HEK293T (cell line): ENCODE measurements around the gene EMSY.

ENCODE experiments used
- CTCF ChIA-PET: fragments of 350-600 bp; formaldehyde crosslinking; extraction: SDS; loops from one replicate; lab custom pipeline; 2021; ENCODE audit warnings: antibody characterized with exemption, inconsistent platforms; lab: Yijun Ruan, JAX
- POLR2A ChIA-PET: fragments of 350-600 bp; formaldehyde crosslinking; extraction: SDS; loops from one replicate; lab custom pipeline; 2020; ENCODE audit warnings: antibody characterized with exemption, inconsistent platforms; lab: Yijun Ruan, JAX
- DNase-seq: peaks from one replicate; pipeline ENCODE4 v3.0.0; 2012; ENCODE audit warnings: mixed read lengths; ENCODE audit errors: extremely low spot score
- ARNT ChIP-seq: fragments of 450-650 bp; IDR thresholded peaks from 2 replicates; pipeline ENCODE4 v1.6.1; 2017; ENCODE audit warnings: mild to moderate bottlenecking
- BHLHE40 ChIP-seq: fragments of 450-650 bp; IDR thresholded peaks from 2 replicates; pipeline ENCODE4 v1.6.1; 2016; ENCODE audit warnings: mild to moderate bottlenecking, moderate library complexity, borderline replicate concordance
- CTBP1 ChIP-seq: fragments of 450-650 bp; IDR thresholded peaks from 2 replicates; pipeline ENCODE4 v1.6.1; 2016; ENCODE audit warnings: borderline replicate concordance
- FOXA1 ChIP-seq: fragments of 450-650 bp; IDR thresholded peaks from 2 replicates; pipeline ENCODE4 v1.6.1; 2016; ENCODE audit warnings: mild to moderate bottlenecking
- FOXK2 ChIP-seq: fragments of 450-650 bp; IDR thresholded peaks from 2 replicates; pipeline ENCODE4 v1.6.1; 2016; ENCODE audit warnings: mild to moderate bottlenecking
- FOXM1 ChIP-seq: fragments of 450-650 bp; IDR thresholded peaks from 2 replicates; pipeline ENCODE4 v1.6.1; 2017; ENCODE audit warnings: mild to moderate bottlenecking, borderline replicate concordance
- HDGF ChIP-seq: fragments of 450-650 bp; IDR thresholded peaks from 2 replicates; pipeline ENCODE4 v1.6.1; 2017; ENCODE audit warnings: antibody characterized with exemption, borderline replicate concordance
- L3MBTL2 ChIP-seq: fragments of 450-650 bp; conservative IDR thresholded peaks from 2 replicates; pipeline ENCODE4 v1.6.1; 2016; ENCODE audit warnings: mild to moderate bottlenecking
- LEF1 ChIP-seq: fragments of 450-650 bp; IDR thresholded peaks from 2 replicates; pipeline ENCODE4 v1.6.1; 2017; ENCODE audit warnings: mild to moderate bottlenecking, borderline replicate concordance
- NFRKB ChIP-seq: fragments of 450-650 bp; IDR thresholded peaks from 2 replicates; pipeline ENCODE4 v1.6.1; 2016; ENCODE audit warnings: mild to moderate bottlenecking, moderate library complexity
- SP1 ChIP-seq: fragments of 450-650 bp; IDR thresholded peaks from 2 replicates; pipeline ENCODE4 v1.6.1; 2017
- SUZ12 ChIP-seq: fragments of 450-650 bp; IDR thresholded peaks from 2 replicates; pipeline ENCODE4 v1.6.1; 2016; ENCODE audit warnings: mild to moderate bottlenecking
- TARDBP ChIP-seq: fragments of 450-650 bp; IDR thresholded peaks from 2 replicates; pipeline ENCODE4 v1.6.1; 2016
- ZNF384 ChIP-seq: fragments of 450-650 bp; IDR thresholded peaks from 2 replicates; pipeline ENCODE4 v1.6.1; 2016
- TF ChIP-seq, protein P1 (sequence below): fragments of 450-650 bp; IDR thresholded peaks from 2 replicates; pipeline ENCODE4 v1.6.1; 2016

Gene EMSY

DNA sequence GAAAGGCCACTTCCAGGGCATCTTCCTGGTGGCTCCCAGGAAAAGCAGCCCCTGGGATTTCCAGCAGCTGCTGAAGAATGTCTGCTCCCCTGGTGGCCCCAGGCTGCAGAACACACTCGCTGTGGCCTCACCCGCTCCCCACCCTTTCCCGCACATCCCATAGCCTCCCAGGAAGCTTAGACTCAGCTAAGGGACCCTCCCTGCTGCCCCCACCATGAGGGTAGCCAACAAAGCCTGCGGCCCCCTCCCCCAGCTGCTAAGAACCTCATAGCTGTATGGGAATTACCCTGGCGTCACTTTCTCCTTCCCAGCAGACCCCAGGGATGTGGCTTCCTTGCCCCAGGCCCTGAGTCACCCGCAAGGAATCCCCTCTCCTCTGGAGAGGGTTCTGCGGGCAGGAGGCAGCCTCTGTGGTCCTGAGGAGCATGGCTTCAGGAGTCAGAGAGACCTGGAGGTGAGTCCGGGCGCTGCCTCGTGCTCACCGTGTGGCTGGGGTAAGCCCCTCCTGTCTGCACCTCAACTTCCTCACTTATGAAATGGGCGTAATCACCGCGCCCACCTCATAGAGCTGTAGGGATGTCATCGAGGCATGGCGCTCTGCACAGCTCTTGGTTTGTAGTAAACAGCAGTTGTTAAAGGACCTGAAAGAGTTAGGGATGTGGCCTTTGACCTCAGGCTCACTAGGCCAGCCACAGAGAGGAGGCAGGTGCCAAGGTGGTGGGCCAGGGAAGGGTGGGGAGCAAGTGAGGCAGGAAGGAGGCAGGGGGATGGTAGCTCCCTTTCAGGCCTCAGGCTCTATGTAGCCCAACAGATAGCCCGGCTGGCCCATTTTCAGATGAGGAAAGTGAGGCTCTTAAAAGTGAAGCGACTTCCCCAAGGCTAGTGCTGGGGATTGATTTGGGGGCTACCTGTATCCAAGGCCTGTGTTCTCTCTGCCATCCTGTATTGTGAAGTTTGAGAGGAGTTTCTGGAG, 154.5 kb downstream of the EMSY start:
- CTCF ChIA-PET = interaction anchor here (0.5 to 0.8 kb wide), 3 partner anchors 13 to 392 kb away, joined by 3 to 10 read pairs (median 4); no protein-coding TSS in a partner anchor
- POLR2A ChIA-PET = no interaction called here
- TF ChIP-seq TARDBP = no peak
- no peak for DNase-seq

DNA sequence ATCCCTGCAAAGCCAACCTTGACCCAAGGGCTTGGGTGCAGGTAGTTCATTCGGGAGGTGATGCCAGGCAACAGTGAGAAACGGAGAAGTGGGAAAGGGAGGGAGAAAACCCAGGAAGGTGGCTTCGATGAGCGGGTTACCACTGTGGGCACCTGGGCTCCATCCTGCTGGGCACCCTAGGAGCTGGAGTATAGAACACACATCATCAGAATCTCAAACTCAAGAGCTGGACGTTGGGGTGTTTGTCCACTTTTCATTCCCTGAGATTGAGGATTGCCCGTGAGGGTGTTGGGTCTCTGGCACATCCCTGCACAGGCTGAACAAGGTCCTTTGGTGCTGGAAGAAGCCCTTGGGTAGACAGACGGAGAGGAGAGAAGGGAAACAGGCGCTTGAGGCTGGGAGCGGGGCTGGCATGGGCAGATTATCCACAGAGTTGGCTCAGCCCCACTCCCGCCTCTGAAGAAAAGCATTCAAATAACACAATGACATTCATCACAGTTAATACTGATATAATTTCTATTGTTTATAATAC, 155.4 kb downstream of the EMSY start:
- TF ChIP-seq L3MBTL2 (no peak), ARNT (no peak), SUZ12 (no peak), NFRKB (no peak), BHLHE40 (no peak), FOXK2 (no peak), FOXM1 (no peak), HDGF (no peak), TARDBP (no peak), FOXA1 (no peak), CTBP1 (no peak)
- ChIA-PET POLR2A (no interaction called here), CTCF (interaction anchor here (0.5 kb wide), 1 partner anchor 12 kb away, joined by 3 read pairs; no protein-coding TSS in a partner anchor)

DNA sequence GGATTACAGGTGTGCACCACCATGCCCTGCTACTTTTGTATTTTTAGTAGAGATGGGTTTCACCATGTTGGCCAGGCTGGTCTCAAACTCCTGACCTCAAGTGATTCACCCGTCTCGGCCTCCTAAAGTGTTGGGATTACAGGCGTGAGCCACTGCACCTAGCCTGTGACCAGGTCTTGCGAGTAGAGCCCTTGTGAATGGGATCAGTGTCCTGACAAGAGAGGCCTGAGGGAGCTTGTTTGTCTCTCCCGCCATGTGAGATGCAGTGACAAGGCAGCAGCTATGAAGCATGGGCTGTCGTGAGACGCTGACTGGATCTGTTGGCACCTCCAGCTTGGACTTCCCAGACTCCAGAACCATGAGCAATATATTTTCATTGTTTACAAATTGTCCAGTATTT, 156.5 kb downstream of the EMSY start:
- no peak for DNase-seq
- ChIA-PET POLR2A (no interaction called here), CTCF (no interaction called here)
- no peak for TF ChIP-seq TARDBP
- no peak for TF ChIP-seq HDGF
- TF ChIP-seq BHLHE40 = no peak
- TF ChIP-seq, protein P1, sequence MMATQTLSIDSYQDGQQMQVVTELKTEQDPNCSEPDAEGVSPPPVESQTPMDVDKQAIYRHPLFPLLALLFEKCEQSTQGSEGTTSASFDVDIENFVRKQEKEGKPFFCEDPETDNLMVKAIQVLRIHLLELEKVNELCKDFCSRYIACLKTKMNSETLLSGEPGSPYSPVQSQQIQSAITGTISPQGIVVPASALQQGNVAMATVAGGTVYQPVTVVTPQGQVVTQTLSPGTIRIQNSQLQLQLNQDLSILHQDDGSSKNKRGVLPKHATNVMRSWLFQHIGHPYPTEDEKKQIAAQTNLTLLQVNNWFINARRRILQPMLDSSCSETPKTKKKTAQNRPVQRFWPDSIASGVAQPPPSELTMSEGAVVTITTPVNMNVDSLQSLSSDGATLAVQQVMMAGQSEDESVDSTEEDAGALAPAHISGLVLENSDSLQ = no peak
- TF ChIP-seq FOXA1 = no peak
- no peak for TF ChIP-seq LEF1
- no peak for TF ChIP-seq ARNT
- TF ChIP-seq FOXK2 = no peak
- no peak for TF ChIP-seq L3MBTL2
- no peak for TF ChIP-seq SP1
- no peak for TF ChIP-seq FOXM1

More for the DNA sequence above, 155.4 kb downstream of the EMSY start:
- DNase-seq = no peak

DNA sequence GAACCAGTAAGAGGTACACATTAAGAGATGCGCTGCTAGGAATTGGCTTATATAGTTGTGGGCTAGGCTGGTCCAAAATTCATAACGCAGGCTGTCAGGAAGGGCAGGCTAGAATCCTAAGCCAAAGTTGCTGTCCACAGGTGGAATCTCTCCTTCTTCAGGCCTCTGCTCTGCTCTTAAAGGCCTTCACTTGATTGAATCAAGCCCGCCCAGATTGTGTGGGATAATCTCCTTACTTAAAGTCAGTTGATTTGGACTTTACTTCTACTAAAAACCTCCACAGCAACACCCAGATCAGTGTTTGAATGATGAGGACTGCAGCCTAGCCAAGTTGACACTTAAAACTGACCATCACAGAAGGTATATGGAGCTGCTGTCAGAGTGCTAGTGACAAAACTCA, 156.9 kb downstream of the EMSY start:
- POLR2A ChIA-PET = no interaction called here
- CTCF ChIA-PET = interaction anchor here (0.5 kb wide), 1 partner anchor 22 kb away, joined by 3 read pairs; no protein-coding TSS in a partner anchor
- no peak for DNase-seq
- no peak for TF ChIP-seq ARNT
- TF ChIP-seq FOXM1 = no peak
- TF ChIP-seq TARDBP = no peak
- no peak for TF ChIP-seq BHLHE40
- no peak for TF ChIP-seq L3MBTL2
- TF ChIP-seq, protein P1 = no peak

DNA sequence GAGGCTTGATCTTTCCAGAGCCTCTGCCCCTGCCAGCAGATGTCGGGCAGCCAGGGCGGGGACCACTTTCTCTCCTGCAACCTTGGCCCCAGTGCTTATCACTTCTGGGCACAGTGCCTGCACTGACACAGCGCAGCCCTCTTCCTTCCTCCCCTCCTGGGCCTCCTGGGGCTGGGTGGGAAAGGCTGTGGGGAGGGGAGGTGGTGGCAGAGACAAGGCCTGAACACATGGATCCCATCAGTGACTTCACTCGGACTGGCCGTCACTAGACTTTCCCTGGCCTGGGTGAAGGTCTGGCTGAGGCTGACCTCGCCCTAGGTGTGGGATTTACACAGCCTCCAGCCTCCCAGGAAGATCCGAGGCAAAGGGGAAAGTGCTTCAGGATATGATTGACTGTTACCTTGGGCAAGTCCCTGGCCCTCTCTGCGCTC, 157.6 kb downstream of the EMSY start:
- POLR2A ChIA-PET = no interaction called here
- CTCF ChIA-PET = interaction anchor here (0.5 kb wide), 1 partner anchor 22 kb away, joined by 3 read pairs; no protein-coding TSS in a partner anchor
- TF ChIP-seq SP1 (no peak), FOXA1 (no peak), ZNF384 (no peak), BHLHE40 (no peak), CTBP1 (no peak)
- no peak for DNase-seq
